ENCODE measurements around the gene MTCL3.
"Not testable (repeated sequence)": the region's sequence is repeated elsewhere in the genome, so short reads cannot be mapped to it uniquely, and the experiment has no call there.

The MTCL3 gene

DNA sequence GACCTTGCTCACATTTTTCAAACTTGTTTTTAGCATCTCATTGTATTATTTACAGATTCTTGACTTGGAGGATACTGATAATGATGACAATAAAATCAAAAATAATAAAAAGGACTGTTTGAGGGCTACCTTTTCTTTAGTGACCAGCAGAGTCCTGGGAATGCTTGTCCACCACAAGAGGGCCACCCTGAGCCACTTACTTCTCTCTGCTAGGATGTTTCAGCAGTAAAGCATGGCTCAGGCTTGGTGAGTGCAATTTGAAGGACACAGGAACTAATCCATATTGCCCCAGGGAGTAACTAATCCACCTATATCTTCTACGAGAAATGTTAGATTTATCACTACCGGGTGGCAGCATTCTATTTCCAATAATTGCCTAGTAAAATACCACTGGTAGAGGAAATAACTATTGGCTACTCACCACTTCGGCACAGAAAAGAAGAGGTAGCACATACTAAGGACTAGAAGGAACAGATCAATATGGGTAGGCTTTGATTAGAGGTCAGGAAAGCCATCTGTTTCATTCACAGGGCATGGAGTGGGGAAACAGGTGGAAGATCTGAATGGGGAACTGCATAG is 54.2 kb downstream of the MTCL3 start:
- peak; percentile 44 for DNase-seq

DNA sequence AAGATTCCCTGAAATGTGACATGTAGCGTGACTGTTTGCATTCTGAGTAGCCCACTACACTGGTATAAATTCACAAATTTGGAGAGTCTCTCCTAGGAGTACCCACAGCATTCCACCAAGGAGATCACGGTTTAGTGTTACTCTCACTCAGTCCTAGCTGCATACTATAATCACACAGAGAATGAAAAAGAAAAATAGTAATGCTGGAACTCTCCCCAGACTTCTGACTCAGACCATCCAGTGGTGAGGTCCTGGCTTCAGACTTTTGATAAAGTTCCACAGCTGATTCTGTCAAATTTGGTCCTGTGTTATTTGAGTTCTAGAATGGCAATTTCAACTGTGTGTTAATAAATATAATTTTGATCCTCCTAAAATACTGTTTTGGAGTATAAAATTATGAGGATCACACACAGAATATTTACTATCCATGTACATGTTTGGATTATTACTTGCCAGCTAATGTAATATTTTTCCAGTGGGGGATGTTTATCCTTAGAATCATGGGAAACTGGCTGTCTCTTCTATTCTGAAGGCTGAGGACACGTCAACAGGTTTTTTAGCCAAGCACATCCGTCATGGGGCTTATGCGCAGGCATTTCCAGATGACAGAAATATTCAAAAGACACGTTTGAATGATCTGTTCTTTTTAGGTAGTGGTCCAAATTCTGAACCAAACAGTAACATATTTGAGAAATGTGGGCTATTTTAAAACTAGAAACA is 54.8 kb downstream of the MTCL3 start:
- DNase-seq, result no peak

DNA sequence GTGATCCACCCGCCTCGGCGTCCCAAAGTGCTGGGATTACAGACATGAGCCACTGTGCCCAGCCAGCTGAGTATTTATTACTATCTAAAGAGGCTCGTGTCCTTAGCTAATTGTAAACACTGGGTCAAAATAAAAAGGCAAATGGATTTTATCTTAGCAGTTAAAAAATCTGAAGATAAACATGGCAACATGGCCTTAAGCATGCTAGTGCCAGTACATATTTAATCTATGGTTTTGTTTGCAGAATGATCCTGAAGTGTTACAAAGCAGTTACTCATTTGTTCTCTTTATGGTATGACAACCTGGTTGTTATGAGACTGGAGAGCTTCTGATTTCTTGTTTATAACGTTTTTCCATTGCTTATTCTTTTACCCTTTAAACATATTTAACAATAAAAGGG is 56.1 kb downstream of the MTCL3 start:
- no peak for DNase-seq

DNA sequence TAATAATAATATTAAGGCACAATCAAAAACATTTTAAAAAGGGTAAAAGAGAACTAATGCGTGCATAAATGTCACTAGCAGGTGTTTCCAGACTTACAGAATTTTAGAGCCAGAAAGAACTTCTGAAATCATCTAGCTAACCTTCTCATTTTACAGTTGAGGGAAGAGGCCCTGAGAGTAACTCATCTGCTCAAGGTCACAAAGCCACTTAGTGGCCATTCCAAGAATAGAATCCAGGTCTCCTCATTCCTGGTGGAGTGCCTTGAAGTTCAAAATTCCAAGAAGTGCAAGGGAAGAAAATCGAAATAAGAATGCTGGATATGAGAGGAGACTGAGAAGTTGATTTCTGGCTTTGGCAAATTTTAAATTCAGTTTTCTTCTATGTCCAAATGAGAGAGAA is 56.8 kb downstream of the MTCL3 start:
- no peak for DNase-seq

DNA sequence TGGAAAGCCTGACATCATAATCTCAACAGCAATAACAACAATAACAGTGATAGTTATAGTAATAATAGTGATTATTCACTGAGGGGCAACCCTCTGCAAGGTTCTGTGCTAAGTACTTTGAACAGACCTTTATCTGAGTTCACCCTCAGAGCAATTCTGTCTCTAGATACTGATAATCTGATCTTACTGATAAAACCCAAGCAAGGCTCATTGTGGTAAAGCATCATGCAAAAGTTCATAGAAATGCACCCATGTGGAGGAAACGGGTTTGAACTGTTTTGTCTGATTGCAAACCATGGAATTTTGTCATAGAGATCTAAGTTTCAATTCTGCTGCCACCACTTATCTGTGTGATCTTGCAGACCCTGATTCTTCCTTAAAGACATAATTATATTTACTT is 58.7 kb downstream of the MTCL3 start:
- no peak for DNase-seq

DNA sequence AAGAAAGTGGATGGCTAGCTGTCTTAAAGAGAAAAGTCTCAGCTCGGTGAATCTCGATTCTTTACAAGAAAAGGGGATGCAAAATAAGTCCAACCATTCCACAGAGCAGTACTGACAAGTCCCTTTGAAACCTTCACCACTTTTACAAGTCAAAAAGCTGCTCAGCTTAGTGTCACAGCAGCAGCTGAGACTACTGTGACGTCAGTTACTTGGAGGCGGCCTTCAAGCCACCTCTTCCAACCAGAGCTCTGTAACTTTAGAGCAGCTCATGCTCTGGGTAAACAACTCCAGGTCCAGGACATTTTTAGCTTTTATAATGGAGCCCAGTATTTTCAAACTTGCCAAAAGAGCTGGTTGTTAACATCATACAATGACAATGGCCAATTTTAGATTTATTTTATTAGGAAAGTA is 59.9 kb downstream of the MTCL3 start, which contains the start of gene KIAA0408:
KIAA0408 (minus strand) TSS at position 159 of the 411 bp plus-strand sequence. CDS start 5,408 bp downstream, outside the sequence.
- no peak for DNase-seq

DNA sequence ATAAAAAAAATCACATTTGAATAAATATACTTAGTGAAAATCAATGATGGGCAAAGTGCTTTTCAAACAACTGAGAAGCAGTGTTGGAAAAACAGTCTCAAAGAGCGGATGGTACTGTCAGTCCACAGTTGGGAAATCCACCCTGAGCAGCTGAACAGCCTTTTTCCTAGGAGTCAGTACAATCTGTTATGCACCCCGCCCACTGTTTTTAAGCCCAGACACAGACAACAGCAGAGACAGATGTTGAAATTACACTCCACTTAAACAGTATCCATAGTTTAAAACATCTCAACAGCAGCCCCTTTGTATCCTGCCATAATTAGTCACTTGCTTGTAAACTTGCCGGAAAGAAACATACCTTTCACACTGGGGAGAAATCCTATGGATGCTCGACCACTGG is 60.3 kb downstream of the MTCL3 start:
- no peak for DNase-seq

DNA sequence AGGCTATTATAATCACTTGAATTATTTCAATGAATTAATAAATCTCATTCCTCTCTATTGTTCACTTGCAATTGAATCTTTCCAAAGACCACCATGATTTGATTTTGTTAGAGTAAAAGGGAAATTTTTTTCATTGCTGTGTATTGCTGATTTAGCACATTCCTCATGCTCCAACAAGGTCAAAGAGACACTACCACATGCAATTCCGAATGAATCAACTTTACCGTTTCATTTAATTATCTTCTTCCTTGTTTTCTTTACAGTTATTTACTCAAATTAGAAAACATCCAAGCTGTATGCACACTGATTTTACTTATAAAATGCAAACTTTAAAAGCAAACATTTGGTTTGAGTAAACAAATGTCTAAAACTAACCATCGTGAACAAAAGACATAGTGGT is 60.9 kb downstream of the MTCL3 start:
- DNase-seq, result no peak

DNA sequence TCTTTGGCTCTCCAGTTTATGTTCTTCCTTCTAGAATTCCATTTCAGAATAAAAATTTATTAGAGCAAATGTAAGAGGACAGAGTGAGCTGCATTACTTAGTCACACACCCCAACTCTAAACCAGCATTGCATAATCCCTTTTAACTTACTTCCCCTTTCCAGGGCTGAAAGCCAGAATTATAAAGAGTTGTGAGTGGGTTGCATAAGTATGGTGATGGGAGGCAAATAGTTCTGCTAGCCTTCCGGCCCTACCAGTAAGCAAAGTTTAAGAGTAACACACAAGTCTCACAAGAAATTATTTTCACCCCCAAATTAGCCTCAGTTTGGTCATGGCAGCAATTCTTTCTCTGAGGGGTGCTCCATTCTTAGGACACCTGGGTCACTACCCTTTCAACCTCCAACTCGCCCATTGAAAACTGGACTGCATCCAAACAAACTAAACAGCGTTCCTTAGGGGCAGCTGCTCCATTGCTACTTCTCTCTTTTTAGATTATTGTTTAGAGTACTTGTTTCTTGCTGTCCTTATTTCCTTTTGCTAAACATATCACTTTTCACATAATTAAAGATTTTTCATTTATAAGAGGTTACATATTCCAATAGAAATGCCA is 61.6 kb downstream of the MTCL3 start:
- no peak for DNase-seq

DNA sequence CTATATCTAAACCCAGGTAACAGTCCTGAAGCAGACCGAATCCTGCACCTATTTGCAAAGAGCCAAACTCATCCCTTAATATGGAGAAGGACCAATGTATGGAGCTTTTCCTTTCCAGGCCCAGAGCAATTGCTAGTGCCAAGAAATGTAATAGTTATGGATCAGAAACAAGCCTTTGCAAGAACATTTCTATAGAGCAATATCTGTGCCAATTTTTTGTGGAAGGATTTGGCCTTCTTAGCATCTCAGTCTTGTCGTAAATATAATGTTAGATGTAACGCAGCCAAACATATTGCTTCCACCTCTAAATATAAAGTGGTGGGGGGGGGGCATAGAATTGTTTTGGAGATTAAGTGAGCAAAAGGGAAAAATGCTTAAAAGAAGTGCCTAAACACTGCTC is 62.7 kb downstream of the MTCL3 start:
- no peak for DNase-seq

DNA sequence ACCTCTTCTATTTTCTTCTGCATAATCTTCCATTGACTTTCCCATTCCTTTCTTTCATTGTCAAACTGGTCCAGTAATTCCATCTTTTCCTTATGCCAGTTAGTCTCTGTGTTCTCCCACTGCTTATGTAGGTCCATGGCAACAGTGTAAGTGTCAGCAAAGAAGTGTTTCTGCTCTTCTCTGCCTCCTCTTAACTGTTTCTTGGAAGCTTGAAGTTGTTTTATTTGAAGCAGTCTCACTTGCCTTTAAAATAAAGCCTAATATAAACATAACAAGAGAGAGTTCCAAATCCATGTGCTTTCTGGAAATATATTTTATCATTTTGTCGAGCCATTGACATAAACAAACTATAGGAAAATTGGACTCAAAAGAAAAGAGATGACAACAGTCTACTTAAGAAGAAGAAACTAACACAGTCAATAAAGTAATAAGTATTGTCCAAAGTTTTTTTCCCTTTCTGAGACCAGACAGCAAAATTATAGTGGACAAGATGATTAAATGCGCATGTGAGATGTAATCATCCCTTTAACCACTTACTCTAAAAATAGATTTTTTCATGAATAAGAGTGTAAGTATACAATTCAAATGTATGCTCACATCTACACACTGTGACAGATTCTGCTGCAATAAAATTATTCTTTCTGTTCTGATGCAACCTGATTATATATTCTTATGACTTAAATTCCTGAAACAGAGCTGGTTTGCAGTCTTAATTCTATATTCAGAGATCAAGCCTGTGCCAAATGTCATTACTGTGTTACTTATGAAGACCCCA is 65.1 kb downstream of the MTCL3 start:
- DNase-seq, result no peak

DNA sequence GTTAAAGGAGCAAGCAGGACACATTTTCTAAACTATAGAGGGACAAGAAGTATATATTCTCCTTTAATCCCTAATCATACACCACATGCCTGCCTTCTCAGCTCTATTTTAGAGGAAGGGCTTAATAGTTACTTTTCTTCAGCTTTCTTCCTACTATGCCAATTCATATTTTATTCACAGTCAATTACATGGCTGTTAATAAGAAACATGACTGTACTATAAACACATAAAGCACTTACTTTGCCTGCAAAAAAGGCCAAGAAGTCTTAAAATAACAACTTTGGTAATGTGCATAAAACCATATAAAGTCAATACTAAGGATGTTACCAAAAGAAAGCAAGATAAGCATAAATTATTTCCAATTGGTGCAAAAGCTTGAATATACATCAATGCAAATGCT is 66.3 kb downstream of the MTCL3 start:
- no peak for DNase-seq

DNA sequence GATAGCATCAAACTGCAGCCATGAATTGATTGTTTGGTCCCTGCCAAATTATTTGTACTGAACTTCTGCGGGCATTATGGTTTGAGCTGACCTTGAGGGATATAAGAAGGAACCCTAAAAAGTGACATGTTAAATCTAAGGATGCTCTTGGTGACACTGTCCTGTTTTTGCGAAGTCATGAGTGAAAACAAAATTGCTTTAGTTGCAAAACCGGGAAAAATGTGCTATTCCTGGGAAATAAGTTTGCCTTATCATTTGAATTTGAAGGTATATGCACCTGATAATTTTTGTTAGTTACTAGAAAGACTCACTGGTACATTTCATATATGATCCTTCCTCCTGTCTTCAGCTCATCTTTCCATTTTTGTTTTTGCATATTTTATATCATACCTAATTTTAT is 67.7 kb downstream of the MTCL3 start:
- DNase-seq, result no peak

DNA sequence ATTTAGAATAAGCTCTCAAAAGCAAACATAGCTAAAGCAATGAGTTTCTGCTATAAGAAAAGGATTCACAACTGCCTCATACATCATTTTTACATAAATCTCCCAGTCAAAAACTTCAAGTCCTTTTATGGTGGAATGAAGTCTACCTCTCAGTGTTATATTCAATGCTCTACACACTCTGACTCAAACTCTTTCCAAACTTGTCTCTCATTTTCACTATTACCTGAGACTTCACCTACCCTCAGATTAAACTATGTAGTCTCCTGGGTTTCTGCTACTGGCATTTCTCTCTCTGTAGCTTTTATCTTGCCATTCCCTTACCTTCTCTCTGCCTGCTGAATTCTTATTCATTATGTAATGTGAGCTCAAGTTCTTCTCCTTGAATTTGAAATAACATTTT is 71.4 kb downstream of the MTCL3 start:
- no peak for DNase-seq

DNA sequence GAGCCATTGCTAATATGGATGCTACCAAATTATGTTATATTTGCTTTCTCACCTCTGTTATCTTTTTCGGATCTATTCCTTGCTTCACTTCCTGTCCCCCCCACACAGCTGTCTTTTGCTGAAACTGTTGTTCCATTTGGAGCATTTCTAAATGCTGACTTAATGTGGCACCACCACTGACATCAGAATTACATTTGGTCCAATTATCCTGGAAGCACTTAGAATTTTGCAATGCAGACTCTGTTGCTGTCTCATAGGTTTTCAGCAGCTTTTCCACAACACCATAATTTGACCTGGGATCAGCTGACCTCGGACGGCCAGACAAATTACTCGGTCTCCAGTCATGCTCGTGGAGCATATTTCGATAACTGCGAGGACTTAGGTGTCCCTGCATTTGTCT is 72.8 kb downstream of the MTCL3 start:
- no peak for DNase-seq

DNA sequence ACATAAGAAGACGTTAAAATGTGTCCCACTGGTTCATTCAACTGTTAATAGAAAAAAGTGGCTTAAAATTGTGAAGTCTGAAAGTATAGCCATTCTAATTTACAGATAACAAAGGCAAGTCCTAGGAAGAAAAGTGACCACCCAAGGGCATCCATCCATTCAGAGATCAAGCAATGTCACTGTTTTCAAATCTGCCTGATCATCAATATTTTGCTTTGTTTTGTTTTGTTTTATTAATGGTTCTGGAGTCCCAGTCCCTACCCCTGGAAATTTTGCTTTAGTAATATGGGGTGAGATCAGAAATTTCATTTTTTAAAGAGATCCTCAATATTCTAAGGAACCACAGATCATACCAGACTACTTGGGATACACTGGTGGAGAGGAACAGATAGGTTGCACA is 77.3 kb downstream of the MTCL3 start:
- no peak for DNase-seq

DNA sequence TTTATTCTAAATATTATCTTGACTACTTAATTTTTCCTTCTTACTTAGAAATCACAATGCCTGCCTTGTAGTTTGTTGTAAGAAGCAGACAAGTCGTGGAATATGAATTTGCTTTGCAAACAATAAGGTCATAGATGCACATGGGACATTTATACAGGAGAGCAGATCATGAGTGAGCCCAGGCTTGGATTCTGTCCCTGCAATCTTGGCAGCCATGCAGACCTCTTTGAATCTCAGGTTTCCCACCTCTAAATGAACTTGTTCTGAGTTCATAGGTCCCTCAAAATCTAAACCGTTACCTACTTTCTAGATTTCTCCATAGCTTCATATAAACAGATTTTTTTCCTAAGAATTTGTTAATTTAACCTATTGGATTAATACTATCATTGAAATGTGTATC is 79.4 kb downstream of the MTCL3 start:
- DNase-seq, result no peak

DNA sequence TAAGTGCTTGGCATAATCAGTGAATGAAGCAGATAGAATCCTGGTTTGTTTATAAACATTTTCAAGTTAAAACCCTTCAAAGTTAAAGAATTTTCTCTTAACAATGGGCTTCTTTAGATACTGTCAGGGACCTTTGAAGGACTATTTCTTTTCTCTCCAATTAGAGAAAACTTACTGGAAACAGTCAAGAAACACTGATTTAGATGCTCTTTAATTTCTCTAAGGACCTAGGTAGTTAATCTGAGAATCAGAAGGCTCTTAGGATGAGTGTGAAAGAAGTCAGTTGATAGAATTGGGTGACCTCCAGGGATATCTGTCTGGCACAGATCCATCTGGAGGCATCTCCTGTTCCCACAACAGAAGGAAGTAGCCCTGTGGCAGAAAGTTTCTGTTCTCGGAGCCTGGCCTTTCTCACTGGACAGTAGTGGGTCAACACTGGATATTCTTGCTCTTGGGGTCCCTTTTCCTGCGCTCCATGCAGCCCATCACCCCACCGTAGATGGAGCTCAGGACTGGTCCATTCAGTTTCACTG is 82.5 kb downstream of the MTCL3 start:
- no peak for DNase-seq

DNA sequence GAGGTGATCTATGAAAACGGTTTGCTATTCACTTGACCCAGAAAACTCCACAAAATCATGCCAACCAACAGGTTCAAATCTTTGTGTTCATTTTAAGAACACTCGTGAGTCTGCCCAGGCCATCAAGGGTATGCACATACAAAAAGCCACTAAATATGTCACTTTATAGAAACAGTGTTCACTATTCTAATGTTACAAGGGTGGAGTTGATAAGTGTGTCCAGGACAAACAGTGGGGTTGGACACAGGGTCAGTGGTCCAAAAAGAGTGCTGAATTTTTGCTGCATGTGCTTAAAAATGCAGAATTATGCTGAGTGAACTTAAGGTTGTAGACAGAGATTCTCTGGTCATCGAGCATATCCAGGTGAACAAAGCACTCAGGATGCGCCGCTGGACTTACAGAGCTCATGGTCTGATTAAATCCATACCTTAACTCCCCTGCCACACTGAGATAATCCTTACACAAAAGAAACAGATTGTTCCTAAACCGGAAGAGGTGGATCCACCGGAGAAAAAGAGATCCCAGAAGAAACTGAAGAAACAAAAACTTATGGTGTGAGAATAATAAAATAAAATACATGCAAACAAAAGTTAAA is 83.4 kb downstream of the MTCL3 start:
- DNase-seq, result no peak

DNA sequence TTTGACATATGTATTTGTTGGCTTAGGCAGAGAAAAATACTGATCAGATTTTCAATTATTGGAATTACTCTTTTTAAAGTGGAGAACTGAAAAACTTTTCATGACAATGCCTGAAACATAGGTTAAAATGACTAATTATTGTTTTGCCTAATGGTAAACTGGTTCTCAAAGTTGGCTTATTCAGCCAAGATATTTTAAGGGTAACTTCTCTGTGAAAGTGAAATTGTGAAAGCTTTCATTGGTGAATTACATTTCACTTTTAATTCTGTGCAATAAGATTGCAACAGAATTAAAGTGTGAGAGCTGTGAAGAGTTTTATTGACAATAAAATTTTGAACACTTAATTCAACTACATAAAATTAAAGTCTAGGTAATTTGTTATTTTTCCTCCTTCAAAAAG is 84.5 kb downstream of the MTCL3 start:
- DNase-seq, result no peak

DNA sequence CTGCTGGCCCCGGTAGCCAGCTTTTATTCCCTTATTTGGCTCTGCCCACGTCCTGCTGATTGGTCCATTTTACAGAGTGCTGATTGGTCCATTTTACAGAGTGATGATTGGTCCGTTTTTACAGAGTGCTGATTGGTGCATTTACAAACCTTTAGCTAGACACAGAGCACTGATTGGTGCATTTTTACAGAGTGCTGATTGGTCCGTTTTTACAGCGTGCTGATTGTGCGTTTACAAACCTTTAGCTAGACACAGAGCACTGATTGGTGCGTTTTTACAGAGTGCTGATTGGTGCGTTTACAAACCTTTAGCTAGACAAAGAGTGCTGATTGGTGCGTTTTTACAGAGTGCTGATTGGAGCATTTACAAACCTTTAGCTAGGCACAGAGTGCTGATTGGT is 90.6 kb downstream of the MTCL3 start:
- DNase-seq, result not testable (repeated sequence)

DNA sequence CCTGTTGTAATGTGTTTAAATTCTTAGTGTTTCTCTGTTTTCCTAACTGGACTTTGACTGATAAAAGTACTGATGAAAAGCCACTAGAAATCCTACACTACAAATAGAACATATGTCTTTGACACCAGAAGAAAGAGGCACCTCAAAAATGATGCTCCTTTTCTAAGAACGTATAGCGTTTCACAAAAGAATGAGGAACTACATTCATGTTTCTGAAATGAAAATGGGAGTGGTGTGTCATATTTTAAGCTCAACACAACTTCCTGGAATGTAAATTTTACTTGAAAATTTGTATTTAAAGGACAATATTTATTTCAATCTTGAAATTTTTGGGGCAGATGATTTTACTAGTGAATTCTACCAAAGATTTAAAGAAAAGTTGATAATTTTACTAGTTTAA is 95.2 kb downstream of the MTCL3 start:
- no peak for DNase-seq

All from retina (tissue), 1 donor.